ENCODE data around the gene IKZF2.

IKZF2 gene

DNA sequence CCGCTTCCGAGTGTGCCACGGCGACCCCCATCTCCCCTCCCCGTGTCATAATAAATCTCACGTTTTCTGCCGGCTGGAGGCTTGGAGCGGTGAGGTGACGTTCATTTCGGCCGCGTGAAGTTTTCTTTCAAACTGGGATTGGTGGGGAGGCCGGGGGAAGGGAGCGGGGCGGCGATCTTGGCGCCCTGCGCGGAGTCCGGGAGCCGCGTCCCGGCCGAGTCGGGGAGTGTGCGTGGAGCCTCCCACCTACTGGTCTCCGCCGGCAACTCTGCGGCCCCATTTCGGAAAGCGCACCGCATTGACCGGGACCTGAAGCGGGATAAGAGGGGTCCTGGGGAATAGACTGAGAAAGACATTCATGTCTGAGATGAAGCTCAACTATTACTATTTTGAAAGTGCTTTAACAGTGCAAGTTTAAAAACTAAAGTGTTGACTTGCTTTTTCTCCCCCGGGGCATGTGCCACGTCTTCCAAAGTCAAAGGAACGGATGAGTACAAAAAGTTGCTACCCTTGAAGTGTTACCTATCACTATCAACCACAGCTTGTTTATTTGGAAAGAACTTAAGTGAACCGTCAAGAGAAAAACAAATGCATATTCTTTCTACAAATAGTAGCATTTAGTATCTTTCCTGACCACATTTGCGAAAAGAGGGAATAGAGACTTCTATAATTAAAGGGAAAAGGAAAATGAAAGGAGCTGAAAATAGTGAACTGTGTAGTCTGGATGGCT lies 818 bp upstream of the IKZF2 start:
- DNase-seq = no peak

DNA sequence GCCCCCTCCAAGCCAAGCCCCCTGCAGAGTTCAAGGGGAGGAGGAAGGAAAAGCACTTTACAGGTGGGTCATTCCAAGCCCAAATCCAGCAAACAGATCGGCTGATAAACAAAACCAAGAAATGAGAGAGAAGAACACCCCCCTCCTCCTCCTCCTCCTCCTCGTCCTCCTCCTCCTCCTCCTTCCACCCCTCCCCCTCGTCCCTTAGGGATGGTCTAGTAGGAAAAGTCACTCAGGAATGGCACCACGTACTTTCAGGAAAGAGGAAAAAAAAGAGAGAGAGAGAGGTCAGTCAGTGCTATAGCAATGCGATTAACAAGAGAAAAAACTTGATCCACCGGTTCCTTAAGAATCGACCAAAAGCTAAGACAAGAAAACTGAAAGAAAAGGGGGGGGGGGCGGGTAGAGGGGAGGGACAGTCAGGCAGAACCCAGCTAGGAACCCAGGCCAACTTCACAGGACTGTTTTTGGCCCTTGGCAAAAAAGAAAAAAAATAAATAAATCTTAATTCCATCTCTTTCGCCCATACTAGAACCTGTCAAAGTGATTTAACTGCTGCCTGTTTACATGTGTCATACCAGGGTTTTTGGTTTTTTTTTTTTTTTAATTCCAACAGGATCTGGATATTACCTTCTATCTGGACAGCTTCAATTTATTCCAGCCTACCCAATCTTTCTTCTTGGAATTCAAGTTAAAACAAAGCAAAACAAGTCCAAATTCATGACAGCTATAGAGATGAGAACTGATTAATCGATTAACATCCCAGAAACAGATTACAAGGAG lies 906 bp downstream of the IKZF2 start:
- no peak for DNase-seq

DNA sequence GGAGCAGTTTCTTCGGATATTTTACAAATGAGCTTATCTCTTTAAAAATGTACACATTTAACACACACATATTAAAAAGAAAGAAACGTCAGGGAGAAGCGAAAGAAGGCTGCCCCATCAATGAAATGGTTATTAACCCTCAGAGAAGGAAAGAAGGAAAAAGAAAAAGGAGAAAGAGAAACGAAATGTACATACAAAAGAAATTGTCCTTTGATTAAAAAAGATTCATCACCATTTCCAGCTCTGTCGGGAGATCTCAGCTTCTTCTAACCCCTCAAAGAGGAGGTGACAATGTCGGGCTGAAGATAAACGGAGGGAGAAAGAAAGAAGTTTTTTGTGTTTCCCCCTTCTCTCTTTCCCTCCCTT lies 1.5 kb downstream of the IKZF2 start:
- no peak for DNase-seq

DNA sequence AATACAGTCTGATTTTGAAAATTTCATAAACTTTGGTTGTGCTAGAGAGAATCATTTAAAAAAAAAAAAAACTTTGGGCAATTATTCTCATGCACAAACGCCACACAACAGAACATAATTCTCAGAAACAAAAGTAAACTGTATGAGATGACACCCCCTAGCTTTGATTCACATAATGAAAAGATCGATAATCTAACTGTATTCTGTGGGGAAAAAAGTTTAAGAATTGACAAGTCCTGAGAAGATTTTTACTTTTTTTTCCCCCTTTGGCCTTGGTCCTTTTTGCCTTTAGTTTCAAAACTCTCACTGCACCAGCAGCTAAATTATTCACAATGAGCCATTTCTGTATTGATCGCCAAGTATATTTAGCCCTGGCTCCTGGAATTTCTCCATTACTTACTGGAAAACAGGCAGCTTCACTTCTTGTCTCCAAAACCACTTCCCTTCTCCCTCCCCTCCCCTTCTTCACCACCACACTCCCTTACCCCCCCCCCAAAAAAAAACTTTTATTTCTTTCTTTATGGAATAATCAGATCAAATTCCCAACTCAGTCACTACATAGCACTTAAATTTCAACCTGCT lies 2.0 kb downstream of the IKZF2 start:
- no peak for DNase-seq

DNA sequence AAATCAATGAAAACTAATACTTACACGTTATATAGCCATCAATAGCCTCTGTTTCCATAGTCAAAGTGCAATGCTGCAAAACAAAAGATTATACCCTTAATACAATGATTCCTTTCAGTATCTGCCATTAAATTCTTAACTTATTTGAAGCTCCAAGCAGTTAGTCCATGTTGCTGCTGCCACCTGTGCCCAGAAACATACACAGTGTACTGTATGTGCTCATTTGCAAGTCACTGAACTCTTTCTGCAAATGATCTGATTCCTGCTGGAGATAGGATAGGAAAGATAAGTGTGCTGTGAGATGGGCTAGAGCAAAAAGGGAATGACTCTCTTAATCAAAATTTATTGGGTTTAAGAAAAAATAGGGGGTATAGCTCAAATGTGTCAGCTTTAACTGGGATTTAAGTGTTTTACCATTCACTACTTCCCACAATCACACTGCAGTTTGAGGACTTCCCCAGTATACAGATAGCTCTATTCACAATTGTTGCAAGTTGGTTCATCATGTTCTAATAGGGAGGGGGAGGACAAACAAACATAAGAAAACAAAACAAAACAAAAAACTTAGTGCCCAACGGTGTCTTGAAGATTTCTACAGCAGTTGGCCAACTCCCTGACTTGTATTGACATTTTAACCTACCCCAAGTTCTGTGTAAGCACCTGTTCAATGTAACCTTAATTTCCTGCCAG lies 2.7 kb downstream of the IKZF2 start:
- DNase-seq = no peak

DNA sequence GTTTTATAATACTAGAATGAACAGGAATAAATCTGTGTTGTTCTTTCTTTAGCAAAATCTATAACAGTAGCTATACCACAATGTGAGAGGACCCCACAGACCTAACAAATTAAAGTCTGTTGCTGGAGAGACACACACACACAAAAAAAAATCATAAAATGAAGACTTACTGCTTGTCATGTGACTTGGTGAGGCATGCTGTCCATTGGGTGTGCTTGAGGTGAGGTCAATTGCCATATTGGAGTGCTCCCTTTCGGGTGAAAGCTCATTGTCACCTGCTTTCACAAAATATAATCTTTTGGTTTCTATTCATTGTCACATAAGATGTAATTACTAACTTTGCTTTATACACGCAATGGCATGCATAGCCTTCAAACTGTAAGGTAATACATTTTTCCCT lies 3.9 kb downstream of the IKZF2 start:
- DNase-seq = no peak

DNA sequence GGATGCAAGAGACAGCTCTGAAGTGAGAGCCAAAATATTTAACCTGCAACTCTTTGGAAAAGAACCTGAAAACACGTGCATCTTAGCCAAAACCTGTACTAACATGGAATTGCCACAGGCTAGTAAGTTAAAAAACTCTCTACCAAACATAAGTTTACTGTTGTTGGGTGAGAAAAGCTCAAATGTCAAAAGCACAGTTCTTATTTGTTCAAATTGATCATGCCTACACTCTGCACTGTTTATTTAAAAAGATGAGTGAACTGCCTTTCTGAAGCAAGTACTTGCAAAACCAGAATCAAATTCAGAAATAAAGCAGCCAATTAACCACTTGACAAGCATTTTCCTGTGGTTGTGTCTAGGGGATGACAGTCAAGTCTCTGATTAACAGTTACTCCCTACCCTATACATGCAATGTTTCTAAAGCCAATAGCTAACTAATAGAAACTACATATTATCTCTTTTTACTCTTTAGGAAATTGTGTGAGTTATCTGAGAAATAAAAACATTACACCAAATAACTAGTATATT lies 5.6 kb downstream of the IKZF2 start:
- DNase-seq = no peak

DNA sequence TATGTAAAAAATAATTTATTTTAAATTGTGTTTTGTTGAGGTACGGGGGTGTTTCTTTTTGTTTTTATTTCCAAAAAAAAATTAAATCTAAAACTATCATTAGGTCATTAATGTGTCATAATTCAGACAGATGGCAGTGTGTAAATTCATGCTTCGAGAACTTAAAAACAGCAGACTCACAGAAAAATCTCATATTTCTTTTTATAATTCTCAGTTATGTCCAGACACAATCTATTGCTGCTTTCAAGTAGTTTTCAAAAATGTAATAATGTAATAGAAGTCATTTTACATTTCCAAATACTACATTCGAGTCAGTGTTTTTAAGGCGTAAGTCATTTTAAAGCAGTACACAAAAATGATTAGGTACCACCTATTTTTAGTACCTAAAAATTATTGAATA lies 14.3 kb downstream of the IKZF2 start:
- no peak for DNase-seq

DNA sequence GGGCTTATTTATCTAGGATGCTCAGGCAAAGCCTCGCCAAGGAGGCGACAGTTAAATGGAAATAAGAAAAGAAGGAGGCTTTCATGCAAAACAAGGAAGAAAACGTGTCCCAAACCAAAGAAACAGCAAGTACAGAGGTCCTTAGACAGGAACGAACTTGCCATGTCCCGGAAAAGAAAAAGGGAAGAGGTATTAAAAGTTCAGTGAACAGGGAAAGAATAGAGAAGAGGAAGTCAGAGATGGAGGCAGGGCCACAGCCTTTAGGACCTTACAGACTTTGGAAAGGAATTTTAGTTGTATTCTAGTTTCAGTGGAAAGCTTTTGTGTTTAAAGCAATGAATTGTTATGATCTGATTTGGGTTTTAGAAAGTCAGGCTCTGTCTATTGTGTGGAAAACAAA lies 22.1 kb downstream of the IKZF2 start:
- no peak for DNase-seq

DNA sequence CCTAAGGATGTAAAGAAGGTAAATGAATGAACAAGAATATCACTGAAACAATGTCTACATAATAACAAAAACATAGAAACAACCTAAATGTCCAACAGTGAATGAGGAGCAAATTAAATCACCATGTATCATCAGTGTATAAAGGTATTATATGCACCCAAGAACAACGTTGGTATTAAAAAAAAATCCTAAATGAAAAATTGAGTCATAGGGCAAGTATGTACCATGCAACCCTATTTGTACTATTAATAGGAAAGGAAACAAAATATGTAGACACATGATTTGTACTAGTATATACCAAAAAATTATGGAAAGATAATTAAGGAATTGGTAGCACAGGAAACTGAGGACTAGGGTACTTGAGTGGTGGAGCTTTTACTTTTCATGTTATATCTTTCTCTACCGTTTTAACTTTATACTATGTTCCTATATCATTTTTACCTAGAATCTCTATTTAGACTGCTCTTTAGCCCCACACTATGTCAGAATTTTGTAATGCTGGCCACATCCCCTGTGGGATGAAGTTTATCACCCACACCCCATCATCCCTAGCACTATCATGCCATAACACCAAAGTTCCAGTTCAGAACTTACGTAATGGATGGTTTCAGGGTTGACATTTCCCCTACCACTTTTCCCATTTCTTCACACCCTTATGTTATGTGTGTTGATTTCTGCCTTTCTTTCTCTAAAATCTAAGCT lies 25.6 kb downstream of the IKZF2 start:
- DNase-seq = no peak

DNA sequence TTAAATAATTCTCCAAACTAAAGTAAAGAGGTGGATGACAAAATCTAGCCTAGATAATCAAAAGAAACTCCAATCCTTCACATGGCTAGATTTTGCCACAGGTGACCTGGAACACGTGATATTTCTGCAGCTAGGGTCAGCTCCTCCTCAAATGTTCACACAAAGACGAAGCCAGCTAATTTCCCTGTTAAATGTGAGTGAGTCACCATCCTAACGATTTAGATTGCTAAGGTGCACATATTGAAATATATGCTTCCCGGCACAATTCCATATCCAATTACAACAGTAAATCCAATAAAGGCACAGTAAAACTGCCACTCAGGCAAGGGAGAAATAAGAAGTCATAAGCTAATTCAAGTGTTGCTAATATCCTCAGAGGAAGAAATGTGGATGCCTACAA lies 28.7 kb downstream of the IKZF2 start:
- DNase-seq = no peak

DNA sequence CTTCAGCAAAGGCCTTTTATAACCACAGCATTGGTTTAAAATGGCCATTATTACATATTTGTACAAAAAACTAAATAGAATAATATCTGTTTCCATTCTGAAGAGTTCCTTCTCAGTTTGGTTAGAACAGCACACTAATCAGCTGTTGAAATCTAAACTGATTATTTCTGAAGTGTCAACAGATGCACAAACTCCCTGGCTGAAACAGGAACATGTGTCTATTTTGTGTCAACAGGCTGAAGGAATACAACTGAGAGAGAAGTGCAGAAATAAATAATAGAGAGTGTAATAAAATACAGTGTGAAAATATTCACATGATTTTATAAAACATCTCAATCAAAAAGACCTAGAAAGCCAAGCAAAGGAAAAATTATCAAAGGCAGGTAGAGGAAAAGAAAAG lies 29.7 kb downstream of the IKZF2 start:
- DNase-seq = no peak

DNA sequence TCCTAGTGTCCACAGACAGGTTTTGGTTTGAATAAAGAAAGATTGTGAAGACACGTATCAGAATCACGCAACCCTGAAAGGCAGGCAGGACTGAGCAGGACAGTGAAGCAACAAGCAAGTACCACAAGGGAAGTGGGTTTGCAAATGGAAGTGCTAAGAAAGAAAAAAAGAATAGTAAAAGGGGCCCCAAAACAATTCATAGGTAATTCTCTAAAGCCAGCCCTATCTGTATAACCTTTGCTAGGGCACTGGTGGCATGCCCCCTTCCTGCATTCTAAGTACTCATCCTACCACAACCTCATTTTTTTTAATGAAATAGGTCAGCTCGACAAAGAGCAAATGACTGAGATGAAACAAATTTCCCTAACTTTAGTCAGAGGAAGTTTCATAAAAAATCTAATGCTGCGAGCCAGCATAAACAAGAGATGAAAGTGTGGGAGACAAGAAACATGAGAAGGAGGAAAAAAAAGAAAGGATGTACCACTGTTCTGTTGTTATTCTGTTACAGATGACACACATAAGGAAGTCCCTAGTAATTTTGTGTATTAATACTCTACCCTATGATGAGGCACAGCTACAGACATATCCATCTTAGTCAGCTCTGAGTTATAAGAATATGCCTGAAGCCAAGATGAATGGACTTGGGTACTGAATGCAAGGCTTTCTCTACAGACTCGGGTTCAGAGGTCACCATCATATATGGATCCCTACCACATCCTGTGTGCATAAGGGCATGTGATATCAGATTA lies 32.2 kb downstream of the IKZF2 start:
- no peak for DNase-seq

DNA sequence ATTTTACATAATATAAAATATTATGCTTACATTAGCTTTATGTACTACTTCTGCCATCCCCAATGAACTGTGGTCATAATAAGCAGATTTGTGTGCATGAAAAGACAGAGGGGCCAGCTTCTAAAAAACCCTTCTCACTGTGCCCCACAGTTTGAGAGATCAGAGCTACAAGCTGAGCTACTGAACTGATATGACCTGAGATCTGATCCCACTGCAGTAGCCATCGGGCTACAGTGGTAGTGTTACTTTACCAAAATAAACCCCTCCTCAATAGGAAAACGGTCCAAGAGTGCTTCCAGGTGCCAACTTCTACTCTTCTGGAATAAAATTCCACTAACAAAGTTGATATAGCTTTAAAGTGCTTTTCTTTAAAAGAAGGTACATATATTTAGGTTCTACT lies 43.1 kb downstream of the IKZF2 start:
- no peak for DNase-seq

DNA sequence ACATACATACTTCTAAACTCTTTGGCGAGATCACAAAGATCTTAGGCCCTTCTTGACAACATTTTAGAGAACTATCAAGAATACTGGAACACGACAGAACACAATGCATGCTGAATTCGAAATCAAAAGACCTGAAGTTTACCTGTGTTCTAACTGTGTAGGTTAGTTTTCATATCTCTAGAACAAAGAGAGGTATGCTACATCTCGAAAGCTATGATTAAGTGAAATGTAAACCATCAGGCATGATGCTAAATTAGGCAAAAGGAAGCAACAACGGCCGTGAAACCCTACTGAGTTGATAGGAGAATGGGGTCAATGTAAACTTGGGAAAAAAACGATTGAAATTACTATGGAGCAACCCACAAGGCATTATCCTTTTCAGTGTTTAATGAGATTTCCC lies 43.7 kb downstream of the IKZF2 start:
- no peak for DNase-seq

DNA sequence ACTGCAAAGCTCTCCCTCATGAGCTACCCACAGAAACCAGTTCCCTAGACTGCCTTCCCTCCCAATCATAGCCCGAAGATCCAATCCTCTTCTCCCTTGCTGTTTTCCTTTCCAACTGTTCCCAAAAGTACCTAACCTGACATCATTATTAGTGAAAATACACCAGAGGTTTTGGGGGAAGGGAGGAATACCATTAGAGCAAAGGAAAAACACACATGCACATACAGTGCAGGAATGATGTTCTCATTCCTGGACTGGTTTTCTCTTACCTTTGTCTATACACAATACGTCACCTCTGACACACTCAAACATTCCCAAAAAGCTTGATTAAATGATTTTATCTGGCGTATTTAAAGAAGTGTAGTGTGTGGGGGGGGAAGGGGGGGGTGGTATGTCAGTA lies 46.2 kb downstream of the IKZF2 start:
- no peak for DNase-seq

DNA sequence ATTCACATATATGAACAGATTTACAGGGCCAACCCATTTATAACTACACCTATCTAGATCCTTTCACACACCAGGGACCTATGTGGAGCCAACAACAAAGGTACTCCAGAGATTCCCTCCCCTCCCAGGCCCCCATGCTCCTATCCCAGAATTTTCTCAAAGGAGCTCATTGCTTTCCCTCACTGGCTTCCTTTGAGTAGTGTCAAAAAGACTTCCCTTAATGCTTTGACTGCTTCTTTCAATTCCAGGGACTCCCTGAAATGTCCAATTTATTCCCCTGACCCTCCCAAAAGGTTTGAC lies 46.6 kb downstream of the IKZF2 start:
- no peak for DNase-seq

DNA sequence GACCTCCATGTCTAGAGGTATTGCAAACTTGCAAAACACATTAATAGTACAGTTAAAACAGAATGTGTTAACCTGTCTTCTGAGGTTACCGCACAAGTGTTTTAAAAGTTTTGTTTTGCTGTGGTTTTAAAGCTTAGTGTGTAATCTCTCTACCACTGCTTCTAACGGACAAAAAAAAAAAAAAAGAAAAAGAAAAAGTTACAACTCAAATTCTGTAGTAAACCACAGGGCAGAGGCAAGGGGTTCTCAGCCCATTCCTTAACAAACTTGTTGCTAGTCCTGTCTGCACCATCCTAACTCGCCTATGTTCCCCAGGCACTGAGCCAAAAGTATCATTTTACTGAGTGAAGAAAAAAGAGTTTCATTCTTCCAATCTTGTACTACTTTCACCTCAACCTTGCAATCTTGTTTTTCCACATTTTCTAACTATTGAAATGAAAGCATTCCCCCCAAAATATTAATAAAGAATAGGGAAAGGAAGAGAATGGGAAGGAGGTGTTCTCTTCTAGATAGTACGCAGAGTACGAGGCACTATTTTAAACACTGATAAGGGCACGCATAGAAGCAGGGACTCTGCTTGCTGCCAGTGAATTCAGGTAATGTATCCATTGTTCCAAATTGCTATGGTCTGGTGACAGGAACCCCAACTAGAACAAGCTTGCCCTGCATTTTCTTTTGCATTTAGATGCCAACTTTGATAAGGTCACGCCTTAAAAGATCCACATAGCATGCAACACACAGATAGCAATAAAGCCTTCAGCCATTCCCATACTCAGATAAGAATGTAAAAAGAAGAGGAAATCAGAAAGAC lies 47.1 kb downstream of the IKZF2 start:
- no peak for DNase-seq

DNA sequence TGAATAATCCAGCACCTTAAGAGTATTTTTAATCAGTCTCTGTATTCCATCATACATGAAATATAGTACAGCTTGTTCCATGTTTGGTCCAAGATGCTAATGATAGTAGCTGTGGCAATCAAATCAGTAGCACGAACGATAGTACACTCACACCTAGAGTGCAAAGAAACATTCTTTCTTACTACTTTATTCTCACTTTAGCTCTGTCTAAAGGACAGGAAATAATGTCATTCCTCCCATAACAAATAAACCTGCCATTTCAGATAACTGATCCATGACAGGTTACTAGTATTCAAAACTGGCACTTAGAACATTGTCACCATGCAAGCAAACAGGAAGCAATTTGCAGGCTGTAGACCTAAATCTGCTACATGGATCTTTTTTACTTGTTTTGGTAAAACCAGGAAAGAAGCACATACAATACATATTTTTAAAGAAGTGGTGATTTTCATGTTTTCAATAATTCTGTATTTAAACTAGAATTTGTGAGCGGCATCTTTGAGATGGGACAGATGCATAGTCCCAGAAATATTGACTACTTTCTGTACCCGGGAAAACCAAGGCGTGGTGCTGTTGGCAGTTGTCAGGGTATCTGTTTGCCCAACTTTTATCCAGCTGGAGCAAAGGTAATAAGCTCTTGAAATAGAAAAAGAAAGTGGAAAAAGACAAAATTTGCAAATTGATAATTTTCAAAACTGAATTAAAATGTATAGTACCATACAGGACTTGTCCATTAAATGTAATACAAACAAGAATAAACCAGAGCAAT lies 49.5 kb downstream of the IKZF2 start:
- no peak for DNase-seq

DNA sequence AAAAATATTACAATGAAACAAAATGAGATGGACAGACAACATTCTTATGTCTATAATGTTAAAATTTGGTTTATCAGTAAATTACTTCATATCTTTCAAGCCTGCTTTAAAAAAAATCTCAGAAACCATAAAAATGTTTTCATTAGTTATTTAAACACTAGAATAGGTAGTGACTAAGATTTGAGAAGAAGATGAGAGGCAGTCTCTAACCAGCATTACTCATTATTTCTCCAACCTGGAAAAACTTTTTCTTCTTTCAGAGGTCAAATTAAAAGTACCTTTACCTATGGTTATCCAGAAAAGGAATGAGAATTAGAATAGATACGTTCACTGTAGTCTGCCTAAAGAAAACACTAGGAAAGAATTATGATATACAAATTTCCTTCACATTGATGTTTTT lies 50.3 kb downstream of the IKZF2 start:
- DNase-seq = no peak

DNA sequence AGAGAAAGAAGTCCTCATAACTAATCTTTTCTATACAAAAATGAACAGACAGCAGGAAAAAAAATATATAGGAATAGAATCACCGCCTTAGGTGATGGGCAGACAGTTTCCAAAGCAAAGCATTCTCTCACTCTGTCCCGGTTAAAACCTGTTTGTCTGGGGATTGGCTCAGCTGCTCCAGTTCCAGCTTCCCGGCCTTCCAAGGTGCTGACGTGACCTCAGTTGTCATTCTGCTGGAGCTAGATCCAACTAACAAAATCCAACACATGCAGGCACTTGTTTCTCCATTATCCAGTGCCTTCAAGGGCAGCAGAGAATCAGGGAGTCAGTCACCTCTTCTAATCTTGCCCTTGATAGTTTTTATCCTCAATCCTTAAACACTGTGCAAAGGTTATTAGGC lies 52.8 kb downstream of the IKZF2 start:
- no peak for DNase-seq

All from effector CD8-positive, alpha-beta T cell (primary cell).